GM12878 (cell line): ENCODE measurements around the gene OFD1. TPM values are rescaled to one million over a fixed set of nuclear protein-coding genes. Genes with fewer than 3 reads are reported as not detected.

Experiments used
- ATF7 ChIP-seq: fragments of 450-650 bp; IDR thresholded peaks from 2 replicates; pipeline ENCODE4 v1.6.1; 2016; ENCODE audit warnings: low read depth, mild to moderate bottlenecking
- BACH1 ChIP-seq: fragments of 450-650 bp; IDR thresholded peaks from 2 replicates; pipeline ENCODE4 v1.6.1; 2017; ENCODE audit warnings: mild to moderate bottlenecking, borderline replicate concordance
- BCL11A ChIP-seq: IDR thresholded peaks from 2 replicates; pipeline ENCODE4 v1.6.1; 2011; ENCODE audit warnings: low read depth, low read length
- CBX3 ChIP-seq: fragments of 200-600 bp; sonication (generic); IDR thresholded peaks from 2 replicates; pipeline ENCODE4 v1.6.1; 2016; ENCODE audit warnings: low read depth, borderline replicate concordance
- CHD1 ChIP-seq: IDR thresholded peaks from 2 replicates; pipeline ENCODE4 v1.6.1; 2012; ENCODE audit warnings: low read depth, low read length, improper control_type of control experiment
- CHD2 ChIP-seq: IDR thresholded peaks from 2 replicates; pipeline ENCODE4 v1.6.1; 2011; ENCODE audit warnings: low read depth, low read length, improper control_type of control experiment, borderline replicate concordance
- DPF2 ChIP-seq: fragments of 450-650 bp; IDR thresholded peaks from 2 replicates; pipeline ENCODE4 v1.6.1; 2017; ENCODE audit warnings: mild to moderate bottlenecking
- EP300 ChIP-seq, 2 experiments: fragments of 150-350 bp in 1 of 2; IDR thresholded peaks; 2 replicates each; pipeline ENCODE4 v1.6.1; 2011 to 2012; ENCODE audit warnings: low read depth in 2 of 2, low read length in 2 of 2, borderline replicate concordance in 1 of 2, improper control_type of control experiment in 1 of 2, inconsistent platforms in 1 of 2; ENCODE audit not compliant: control insufficient read depth in 1 of 2
- FOXM1 ChIP-seq: IDR thresholded peaks from 2 replicates; pipeline ENCODE4 v1.6.1; 2012; ENCODE audit warnings: low read depth, mild to moderate bottlenecking, inconsistent platforms, low read length, moderate library complexity
- HDGF ChIP-seq: fragments of 450-650 bp; IDR thresholded peaks from 2 replicates; pipeline ENCODE4 v1.6.1; 2016; ENCODE audit warnings: antibody characterized with exemption
- IKZF2 ChIP-seq, 2 experiments: fragments of 450-650 bp; IDR thresholded peaks; 2 replicates each; pipeline ENCODE4 v1.6.1; 2017; ENCODE audit warnings: mild to moderate bottlenecking in 2 of 2, moderate library complexity in 2 of 2
- KAT2A ChIP-seq: conservative IDR thresholded peaks from 2 replicates; pipeline ENCODE4 v1.6.1; 2011; ENCODE audit warnings: low read depth, low read length; ENCODE audit not compliant: control insufficient read depth
- KLF5 ChIP-seq: fragments of 450-650 bp; IDR thresholded peaks from 2 replicates; pipeline ENCODE4 v1.6.1; 2014; ENCODE audit warnings: mild to moderate bottlenecking; ENCODE audit not compliant: partially characterized antibody
- LARP7 ChIP-seq: fragments of 450-650 bp; IDR thresholded peaks from 2 replicates; pipeline ENCODE4 v1.6.1; 2017; ENCODE audit warnings: mild to moderate bottlenecking
- MEF2B ChIP-seq: fragments of 450-650 bp; IDR thresholded peaks from 2 replicates; pipeline ENCODE4 v1.6.1; 2018; ENCODE audit warnings: mild to moderate bottlenecking, moderate library complexity; ENCODE audit not compliant: partially characterized antibody, poor library complexity, severe bottlenecking
- MYC ChIP-seq: IDR thresholded peaks from 2 replicates; pipeline ENCODE4 v1.6.1; 2011; ENCODE audit warnings: mild to moderate bottlenecking, low read length, moderate library complexity, inconsistent platforms; ENCODE audit not compliant: insufficient read depth, insufficient replicate concordance, insufficient read length, severe bottlenecking
- PML ChIP-seq: IDR thresholded peaks from 2 replicates; pipeline ENCODE4 v1.6.1; 2012; ENCODE audit warnings: low read length, inconsistent platforms
- RAD51 ChIP-seq: fragments of 450-650 bp; IDR thresholded peaks from 2 replicates; pipeline ENCODE4 v1.6.1; 2016; ENCODE audit warnings: moderate library complexity, mild to moderate bottlenecking, inconsistent platforms
- TBL1XR1 ChIP-seq: IDR thresholded peaks from 2 replicates; pipeline ENCODE4 v1.6.1; 2012; ENCODE audit warnings: low read depth, low read length, improper control_type of control experiment
- TCF12 ChIP-seq: IDR thresholded peaks from 2 replicates; pipeline ENCODE4 v1.6.1; 2011; ENCODE audit warnings: low read depth, mild to moderate bottlenecking, low read length
- polyA plus RNA-seq, 11 experiments: library from polyadenylated mRNA; depleted of rRNA in 4 of 11; unstranded in 6 of 11; stranded (reverse) in 5 of 11; fragments of >200 nt; fragmentation: Nextera tagmentation in 4 of 11; fragmentation: Illumina TruSeq in 1 of 11; extraction: Ambion mirVana in 4 of 11; extraction: Trizol in 1 of 11; gene quantifications; 1 replicate in 1 of 11; 2 replicates in 10 of 11; pipeline versions ENCODE4 v1.2.1 to v1.2.3, GENCODE V29; 2011 to 2016; ENCODE audit warnings: inconsistent platforms in 2 of 11, missing spikeins in 2 of 11, low read depth in 1 of 11
- total RNA-seq, 4 experiments: library from RNA; depleted of rRNA in 3 of 4; stranded (reverse); fragments of >200 nt in 3 of 4; fragmentation: Illumina TruSeq in 1 of 4; extraction: Trizol in 1 of 4; gene quantifications; 2 replicates each; pipeline versions ENCODE4 v1.2.1 to v1.2.3, GENCODE V29; 2013 to 2021
- TF ChIP-seq, protein P1 (sequence below): fragments of 450-650 bp; IDR thresholded peaks from 2 replicates; pipeline ENCODE4 v1.6.1; 2017; ENCODE audit warnings: mild to moderate bottlenecking, low read depth, inconsistent platforms; ENCODE audit not compliant: poor library complexity, severe bottlenecking
- TF ChIP-seq, protein P2 (sequence below): fragments of 450-650 bp; IDR thresholded peaks from 2 replicates; pipeline ENCODE4 v1.6.1; 2017; ENCODE audit warnings: mild to moderate bottlenecking, moderate library complexity
- TF ChIP-seq, protein P3 (sequence below): fragments of 450-650 bp; IDR thresholded peaks from 2 replicates; pipeline ENCODE4 v1.6.1; 2017; ENCODE audit warnings: low read depth, mild to moderate bottlenecking, moderate library complexity

Gene OFD1
- total and polyA plus RNA-seq, 10 of the 15 experiments (the other 5 are each of a cell fraction or from before 2014, with no cell fraction given) = 22.4 to 77.2 (median 34.1) TPM

DNA sequence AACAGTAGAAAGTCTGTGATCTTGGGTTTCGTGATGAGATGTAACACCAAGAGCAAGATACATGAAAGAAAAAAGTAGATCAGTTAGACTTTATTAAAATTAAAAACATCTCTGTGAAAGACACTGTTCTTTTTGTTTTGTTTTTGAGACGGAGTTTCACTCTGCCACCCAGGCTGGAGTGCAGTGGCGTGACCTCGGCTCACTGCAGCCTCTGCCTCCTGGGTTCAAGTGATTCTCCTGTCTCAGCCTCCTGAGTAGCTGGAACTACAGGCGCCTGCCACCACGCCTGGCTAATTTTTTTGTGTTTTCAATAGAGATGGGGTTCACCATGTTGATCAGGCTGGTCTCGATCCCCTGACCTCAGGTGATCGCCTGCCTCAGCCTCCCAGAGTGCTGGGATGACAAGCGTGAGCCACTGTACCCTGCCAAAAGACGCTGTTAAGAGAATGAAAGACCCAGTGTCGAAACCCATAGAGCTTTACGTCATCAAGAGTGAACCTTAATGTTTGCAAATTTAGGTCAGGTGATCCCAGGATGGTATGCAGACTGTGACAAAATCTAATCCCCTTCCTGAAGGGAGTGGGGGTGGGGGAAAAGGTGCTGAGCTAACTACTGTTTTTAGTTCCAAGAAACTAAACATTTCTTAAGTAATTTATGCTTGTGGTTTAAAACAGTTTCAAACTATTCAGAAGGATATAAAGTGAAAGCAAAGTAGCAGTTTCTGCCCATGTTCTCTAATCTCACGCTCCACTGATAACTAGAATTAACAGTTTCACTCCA is 8.0 kb downstream of the OFD1 start (continued):
- TF ChIP-seq CHD2 (peak; percentile 70; the same call in 1 of the 2 replicates), BCL11A (peak; percentile 63), FOXM1 (peak; percentile 79; the same call in 1 of the 2 replicates), KAT2A (no peak), BACH1 (peak; percentile 45; the same call in 1 of the 2 replicates), PML (0 out of 2 replicates have a peak, but pooled peaks have one; percentile 25), LARP7 (no peak), HDGF (peak; percentile 78), KLF5 (peak; percentile 25), MEF2B (peak; percentile 79), RAD51 (peak; percentile 91), CHD1 (no peak), EP300 (IDR thresholded peaks at IDR 0.05; ENCODE audit: borderline replicate concordance in 1 of 2, control insufficient read depth in 1 of 2, low read depth in 2 of 2, low read length in 2 of 2) (peak; percentile 65 to 74), TBL1XR1 (peak; percentile 71), DPF2 (peak; percentile 64; the same call in 1 of the 2 replicates), IKZF2 (IDR thresholded peaks at IDR 0.05) (peak; percentile 88 to 91; a peak in 3 of 4 replicates), TCF12 (no peak), ATF7 (peak; percentile 97), MYC (no peak), CBX3 (no peak)
- TF ChIP-seq, protein P1, sequence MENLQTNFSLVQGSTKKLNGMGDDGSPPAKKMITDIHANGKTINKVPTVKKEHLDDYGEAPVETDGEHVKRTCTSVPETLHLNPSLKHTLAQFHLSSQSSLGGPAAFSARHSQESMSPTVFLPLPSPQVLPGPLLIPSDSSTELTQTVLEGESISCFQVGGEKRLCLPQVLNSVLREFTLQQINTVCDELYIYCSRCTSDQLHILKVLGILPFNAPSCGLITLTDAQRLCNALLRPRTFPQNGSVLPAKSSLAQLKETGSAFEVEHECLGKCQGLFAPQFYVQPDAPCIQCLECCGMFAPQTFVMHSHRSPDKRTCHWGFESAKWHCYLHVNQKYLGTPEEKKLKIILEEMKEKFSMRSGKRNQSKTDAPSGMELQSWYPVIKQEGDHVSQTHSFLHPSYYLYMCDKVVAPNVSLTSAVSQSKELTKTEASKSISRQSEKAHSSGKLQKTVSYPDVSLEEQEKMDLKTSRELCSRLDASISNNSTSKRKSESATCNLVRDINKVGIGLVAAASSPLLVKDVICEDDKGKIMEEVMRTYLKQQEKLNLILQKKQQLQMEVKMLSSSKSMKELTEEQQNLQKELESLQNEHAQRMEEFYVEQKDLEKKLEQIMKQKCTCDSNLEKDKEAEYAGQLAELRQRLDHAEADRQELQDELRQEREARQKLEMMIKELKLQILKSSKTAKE = peak; percentile 94
- TF ChIP-seq, protein P2, sequence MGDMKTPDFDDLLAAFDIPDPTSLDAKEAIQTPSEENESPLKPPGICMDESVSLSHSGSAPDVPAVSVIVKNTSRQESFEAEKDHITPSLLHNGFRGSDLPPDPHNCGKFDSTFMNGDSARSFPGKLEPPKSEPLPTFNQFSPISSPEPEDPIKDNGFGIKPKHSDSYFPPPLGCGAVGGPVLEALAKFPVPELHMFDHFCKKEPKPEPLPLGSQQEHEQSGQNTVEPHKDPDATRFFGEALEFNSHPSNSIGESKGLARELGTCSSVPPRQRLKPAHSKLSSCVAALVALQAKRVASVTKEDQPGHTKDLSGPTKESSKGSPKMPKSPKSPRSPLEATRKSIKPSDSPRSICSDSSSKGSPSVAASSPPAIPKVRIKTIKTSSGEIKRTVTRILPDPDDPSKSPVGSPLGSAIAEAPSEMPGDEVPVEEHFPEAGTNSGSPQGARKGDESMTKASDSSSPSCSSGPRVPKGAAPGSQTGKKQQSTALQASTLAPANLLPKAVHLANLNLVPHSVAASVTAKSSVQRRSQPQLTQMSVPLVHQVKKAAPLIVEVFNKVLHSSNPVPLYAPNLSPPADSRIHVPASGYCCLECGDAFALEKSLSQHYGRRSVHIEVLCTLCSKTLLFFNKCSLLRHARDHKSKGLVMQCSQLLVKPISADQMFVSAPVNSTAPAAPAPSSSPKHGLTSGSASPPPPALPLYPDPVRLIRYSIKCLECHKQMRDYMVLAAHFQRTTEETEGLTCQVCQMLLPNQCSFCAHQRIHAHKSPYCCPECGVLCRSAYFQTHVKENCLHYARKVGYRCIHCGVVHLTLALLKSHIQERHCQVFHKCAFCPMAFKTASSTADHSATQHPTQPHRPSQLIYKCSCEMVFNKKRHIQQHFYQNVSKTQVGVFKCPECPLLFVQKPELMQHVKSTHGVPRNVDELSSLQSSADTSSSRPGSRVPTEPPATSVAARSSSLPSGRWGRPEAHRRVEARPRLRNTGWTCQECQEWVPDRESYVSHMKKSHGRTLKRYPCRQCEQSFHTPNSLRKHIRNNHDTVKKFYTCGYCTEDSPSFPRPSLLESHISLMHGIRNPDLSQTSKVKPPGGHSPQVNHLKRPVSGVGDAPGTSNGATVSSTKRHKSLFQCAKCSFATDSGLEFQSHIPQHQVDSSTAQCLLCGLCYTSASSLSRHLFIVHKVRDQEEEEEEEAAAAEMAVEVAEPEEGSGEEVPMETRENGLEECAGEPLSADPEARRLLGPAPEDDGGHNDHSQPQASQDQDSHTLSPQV = peak; percentile 16; the same call in 1 of the 2 replicates
- TF ChIP-seq, protein P3, sequence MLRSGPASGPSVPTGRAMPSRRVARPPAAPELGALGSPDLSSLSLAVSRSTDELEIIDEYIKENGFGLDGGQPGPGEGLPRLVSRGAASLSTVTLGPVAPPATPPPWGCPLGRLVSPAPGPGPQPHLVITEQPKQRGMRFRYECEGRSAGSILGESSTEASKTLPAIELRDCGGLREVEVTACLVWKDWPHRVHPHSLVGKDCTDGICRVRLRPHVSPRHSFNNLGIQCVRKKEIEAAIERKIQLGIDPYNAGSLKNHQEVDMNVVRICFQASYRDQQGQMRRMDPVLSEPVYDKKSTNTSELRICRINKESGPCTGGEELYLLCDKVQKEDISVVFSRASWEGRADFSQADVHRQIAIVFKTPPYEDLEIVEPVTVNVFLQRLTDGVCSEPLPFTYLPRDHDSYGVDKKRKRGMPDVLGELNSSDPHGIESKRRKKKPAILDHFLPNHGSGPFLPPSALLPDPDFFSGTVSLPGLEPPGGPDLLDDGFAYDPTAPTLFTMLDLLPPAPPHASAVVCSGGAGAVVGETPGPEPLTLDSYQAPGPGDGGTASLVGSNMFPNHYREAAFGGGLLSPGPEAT = peak; percentile 86
